ENCODE measurements around the gene UBE2G2.

- TF ChIP-seq, protein P1, sequence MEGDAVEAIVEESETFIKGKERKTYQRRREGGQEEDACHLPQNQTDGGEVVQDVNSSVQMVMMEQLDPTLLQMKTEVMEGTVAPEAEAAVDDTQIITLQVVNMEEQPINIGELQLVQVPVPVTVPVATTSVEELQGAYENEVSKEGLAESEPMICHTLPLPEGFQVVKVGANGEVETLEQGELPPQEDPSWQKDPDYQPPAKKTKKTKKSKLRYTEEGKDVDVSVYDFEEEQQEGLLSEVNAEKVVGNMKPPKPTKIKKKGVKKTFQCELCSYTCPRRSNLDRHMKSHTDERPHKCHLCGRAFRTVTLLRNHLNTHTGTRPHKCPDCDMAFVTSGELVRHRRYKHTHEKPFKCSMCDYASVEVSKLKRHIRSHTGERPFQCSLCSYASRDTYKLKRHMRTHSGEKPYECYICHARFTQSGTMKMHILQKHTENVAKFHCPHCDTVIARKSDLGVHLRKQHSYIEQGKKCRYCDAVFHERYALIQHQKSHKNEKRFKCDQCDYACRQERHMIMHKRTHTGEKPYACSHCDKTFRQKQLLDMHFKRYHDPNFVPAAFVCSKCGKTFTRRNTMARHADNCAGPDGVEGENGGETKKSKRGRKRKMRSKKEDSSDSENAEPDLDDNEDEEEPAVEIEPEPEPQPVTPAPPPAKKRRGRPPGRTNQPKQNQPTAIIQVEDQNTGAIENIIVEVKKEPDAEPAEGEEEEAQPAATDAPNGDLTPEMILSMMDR (IDR thresholded peaks at IDR 0.05), result no peak
- no peak for TF ChIP-seq POLR2A (IDR thresholded peaks at IDR 0.05)
Observed at GRCh38 chr21:44846485-44847260, 45.1 kb upstream of the UBE2G2 start.
